ENCODE data around the gene PRDX2.
"Not testable (repeated sequence)": the region's sequence is repeated elsewhere in the genome, so short reads cannot be mapped to it uniquely, and the experiment has no call there.

Gene PRDX2

DNA sequence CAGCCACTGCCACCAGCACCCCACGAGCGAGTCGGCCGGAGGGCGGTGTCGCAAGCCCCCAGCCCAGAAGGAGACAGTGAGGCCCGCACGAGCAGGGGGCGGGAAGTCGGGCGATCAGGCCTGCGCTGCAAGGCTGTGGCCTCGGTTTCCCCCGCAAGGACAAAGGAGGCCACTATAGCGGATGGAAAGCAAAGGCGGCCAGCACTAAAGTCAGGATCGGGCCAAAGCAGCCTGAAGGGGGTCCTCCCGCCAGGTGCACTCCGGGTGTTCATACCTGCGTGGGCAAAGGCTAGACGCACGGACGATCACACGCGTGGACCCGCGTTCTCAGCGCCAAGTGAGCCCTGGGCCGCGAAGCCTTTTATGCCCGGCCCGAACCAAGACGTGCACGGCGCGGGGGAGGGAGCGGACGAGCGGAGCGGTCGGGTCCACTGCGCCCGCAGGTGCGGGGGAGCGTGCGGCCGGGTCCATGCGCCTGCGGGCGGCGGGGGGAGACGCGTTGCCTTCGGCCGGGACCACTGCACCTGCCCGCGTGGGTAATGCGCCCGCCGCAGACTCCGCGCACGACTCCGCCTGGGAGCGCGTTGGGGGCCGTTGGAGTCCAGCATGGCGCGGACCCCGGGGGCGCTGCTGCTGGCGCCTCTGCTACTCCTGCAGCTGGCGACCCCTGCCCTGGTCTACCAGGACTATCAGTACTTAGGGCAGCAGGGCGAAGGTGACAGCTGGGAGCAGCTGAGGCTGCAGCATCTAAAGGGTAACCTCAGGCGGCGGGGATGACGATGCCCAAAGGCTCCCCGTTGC, at the start of gene PRDX2, which contains the start of gene THSD8:
Gene PRDX2 (minus strand): TSS at position 335 of the 801 bp plus-strand sequence. CDS start 539 bp downstream, outside the sequence.
Gene THSD8 (plus strand): TSS at position 604 of the 801 bp plus-strand sequence. CDS start 3 bp downstream, at position 607.
- peak; percentile 78 for DNase-seq

DNA sequence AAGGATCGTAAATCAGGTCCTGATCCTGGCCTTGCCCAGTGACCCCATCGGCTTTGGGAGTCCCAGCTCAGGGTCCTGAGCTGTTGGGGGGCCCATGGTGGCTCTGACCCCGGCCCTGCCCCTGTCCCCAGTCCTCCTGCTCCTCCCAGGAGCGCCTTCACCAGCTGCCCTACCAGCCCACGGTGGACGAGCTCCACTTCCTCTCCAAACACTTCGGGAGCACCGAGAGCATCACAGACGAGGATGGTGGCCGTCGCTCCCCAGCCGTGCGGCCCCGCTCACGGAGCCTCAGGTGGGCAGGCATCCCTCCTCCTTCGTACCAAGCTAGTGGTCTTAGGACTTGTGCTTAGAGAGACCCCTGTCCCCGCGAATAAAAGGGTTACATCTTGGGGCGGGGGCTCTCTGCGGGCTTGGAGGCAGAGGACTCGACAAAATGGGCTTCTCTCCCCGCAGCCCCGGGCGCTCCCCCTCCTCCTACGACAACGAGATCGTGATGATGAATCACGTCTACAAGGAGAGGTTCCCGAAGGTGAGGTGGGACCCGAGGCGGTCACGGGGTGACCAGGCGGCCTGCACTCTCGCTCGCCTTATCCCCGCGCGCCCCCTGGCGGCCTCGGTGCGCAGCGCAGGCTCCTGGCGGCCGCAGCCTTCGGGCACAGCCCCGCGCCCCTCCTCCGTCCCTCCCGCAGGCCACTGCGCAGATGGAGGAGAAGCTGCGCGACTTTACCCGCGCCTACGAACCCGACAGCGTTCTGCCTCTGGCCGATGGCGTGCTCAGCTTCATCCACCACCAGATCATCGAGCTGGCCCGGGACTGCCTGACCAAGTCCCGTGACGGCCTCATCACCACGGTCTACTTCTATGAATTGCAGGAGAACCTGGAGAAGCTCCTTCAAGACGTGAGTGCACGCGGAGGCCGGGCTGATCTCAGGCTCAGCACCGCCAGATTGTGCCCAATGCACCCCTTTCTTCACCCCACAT, 45.8 kb upstream of the PRDX2 start:
- DNase-seq: peak; percentile 87

DNA sequence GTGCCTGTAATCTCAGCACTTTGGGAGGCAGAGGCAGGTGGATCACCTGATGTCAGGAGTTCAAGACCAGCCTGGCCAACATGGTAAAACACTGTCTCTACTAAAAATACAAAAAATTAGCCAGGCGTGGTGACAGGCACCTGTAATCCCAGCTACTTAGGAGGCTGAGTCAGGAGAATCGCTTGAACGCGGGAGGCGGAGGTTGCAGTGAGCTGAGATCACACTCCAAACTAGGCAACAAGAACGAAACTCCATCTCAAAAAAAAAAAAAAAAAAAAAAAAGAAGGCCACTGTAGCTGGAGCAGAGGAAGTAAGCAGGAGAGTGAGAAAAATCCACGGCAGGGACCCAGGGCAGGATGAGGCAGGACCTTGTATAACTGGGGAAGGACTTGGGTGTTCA, 45.0 kb upstream of the PRDX2 start:
- DNase-seq: not testable (repeated sequence)

DNA sequence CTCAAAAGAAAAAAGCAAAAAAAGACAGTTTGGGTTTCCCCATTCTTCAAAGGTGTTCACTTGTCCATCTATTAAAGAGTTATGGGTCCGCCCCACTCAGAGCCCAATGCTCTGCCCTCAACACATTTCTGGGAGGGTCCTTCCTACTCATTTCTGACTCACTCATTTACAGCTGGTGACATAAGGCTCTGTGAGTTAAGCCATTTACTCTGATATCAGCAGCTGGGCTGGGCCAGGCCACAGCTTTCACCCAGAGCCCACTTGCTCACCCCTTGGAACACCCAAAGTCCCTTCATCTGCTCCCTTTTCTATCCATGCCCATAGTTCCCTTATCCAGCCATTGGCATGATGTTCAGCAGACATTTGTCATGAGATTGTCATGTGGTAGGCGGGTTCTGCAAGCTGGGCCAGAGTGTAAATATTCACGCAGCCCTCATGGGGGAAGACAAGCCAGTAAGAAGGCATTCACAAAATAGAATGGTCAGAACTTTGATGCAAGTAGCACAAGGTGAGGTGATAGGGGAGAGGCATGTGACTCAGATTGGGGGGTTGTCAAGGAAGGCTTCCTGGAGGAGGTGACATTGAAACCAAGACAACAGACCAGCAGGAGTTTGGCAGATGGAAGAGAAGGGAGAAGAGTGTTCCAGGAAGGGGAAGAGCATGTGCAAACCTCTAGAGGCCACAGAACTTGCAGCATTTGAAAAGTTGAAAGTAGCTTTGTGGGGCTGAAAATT, 42.6 kb upstream of the PRDX2 start:
- DNase-seq: no peak

GRCh38 chr19:12843328-12843727, 41.7 kb upstream of the PRDX2 start:
- no peak for DNase-seq

- no peak for DNase-seq
These were observed 40.9 kb upstream of the PRDX2 start for GRCh38 chr19:12842511-12842910.

DNA sequence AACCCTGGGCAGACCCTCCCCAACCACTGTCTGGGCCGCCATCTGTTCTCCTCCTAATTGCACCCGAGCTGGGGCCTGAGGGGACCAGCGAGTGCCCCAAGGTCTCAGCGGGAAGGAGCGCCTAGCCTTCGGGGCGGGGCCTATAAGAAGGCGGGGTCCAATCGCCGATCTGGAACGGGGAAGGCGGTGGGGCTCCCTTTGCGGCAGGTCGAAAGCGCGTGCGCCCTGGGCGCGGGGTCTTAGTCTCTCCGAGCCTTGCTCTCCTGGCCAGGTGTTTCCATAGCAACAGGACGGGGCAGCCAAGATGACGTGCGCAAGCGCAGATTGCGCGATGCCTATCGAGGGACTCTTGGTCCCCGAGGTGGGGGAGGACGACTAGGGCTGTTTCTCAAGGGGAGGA, 39.5 kb upstream of the PRDX2 start:
- DNase-seq: no peak

GRCh38 chr19:12840091-12841079, 38.8 kb upstream of the PRDX2 start:
- DNase-seq: peak; percentile 32

GRCh38 chr19:12838886-12839756, 37.5 kb upstream of the PRDX2 start:
- DNase-seq: no peak

DNA sequence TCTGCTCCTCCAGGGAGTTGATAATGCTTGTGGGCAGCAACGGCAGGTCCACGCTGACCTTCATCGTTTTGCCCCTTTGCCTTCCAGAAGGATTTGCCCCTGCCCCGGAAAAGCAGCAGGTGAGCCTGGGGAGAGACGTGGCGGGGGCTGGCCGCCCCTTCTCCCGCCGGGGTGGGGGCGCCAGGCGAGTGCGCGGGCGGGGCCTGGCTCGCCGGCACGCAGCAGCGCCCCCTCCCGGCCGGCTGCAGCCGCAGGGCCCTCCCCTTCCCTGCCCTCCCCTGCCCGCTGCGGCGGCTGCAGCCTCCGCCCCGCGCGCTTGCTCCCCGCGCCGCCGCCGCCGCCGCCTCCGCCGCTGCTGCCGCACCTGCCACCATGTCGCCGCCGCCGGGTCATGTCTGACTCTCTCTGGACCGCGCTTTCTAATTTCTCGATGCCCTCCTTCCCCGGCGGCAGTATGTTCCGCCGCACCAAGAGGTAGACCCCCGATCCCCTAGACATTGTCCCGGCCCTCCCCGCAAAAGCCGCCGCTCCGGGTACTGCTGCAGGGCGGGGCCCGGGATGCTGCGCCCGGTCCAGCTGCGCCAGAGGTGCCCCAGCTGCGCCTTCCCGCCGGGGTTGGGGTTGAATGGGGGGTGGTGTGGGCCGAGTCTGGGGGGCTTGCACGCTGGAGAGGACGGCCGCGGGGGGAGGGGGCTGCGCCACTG, 36.7 kb upstream of the PRDX2 start, which contains the start of gene MAST1:
Gene MAST1 (plus strand): TSS at position 334 of the 704 bp plus-strand sequence. CDS start 58 bp downstream, at position 392.
- DNase-seq: peak; percentile 55

GRCh38 chr19:12837225-12837624, 35.6 kb upstream of the PRDX2 start:
- no peak for DNase-seq

GRCh38 chr19:12836529-12836863, 34.9 kb upstream of the PRDX2 start:
- DNase-seq: no peak

DNA sequence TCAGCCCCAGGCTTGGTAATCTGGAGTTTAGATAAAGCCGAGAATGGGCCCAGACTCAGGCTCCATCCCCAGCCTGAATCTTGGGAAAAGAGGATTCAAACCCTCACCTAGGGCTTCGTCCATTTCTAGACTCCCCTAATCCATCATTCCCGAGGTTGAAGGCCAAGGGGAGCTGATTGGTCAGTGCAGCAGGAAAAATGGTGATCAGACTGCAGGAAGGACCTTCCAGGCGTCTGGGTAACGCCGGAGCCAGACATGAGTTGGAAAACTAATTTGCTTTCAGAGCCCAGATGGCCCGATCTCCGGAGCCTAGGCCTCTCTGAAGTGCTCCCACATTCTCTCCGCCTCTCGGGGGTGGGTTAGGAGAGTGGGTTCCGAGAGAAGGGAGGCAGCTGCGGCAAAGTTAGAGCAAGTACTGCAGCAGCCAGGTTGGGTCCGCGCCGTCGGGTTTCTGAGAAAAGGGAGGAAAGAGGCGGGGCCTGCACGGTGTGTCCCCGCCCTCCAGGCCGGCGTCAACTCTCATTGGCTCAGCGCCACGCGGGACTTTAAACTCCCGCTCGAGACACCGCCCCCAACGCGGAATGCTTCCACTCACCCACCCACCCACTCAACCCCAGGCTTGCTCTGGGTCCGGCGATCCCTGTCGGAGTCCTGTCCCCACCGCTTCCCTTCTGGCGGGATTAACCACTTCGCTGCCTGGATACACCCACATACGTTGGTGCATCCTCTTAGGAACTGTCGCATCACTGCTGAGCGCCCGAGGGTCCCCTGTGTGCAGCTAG, 33.6 kb upstream of the PRDX2 start:
- peak; percentile 36 for DNase-seq

- DNase-seq: no peak
These were observed 33.0 kb upstream of the PRDX2 start, which contains the start of gene RTBDN for GRCh38 chr19:12834566-12834943. TSS of gene RTBDN (minus strand) at chr19:12834579. CDS start at chr19:12829979, 4,600 bp downstream.

DNA sequence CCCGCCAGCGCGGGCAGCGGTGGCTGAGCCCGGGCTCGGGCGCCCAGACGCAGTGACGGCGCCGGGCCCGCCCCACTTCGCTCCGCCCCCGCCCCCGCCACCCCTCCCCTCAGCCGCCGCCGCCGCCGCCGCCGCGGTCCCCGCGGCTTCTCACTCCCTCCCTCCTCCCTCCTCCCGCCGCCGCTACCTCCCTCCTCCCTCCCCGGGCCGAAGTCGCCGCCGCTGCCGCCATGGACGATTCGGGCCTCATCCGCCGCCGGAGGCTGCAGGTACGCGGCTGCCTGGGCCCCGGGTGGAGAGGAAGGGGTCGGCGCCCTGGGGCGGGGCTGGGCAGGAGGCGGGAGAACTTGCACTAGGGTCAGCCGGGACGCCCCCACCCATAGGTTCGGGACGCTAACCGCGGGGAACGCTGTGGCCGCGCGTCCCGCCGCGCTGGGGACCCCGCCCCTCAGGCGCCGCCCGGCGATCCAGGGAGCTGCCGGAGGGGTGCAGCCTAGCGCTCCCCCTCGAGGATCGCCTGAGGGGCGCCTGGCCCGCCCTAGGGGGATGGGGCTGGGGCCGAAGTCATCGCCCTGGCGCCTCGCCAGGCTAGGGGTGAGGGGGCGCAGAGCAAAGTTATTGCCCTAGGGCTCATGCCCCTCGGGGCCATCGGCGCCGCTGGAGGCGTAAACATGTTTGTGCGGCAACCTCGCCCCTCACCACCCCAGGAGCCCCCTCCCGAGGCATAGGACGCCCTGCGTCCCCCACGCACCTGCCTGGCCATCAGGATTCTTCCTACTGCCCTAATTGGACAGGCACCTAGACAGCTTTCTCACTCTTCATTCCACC, 32.4 kb upstream of the PRDX2 start:
- peak; percentile 41 for DNase-seq

DNA sequence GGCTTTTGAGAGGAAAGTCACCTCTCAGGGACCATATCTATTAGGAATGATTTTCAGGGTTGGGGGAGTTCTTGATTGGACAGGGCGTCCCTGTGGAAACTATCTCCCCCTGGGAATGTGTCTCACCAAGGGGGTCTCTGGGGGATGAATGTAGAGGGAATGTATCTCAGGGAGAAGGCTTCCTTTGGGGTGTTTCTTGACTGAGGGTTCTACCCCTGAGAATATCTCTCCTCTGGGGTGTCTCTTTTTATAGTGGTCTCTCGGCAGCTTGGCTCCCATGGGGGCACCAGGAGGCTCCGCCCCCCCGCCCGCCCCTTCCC, 31.8 kb upstream of the PRDX2 start:
- DNase-seq: no peak

GRCh38 chr19:12828494-12828893, 26.9 kb upstream of the PRDX2 start:
- DNase-seq: peak; percentile 32
